H9 (cell line): Measurements from ENCODE around the gene BTBD6. TPM values are rescaled to one million over a fixed set of nuclear protein-coding genes. Genes with fewer than 3 reads are reported as not detected.

Experiments used
- DNase-seq: peaks from one replicate; pipeline ENCODE4 v3.0.0-alpha.2; 2017
- H2AFZ ChIP-seq: one replicate; pipeline ENCODE4 v1.6.1; 2013; ENCODE audit warnings: mild to moderate bottlenecking, low read length, control low read depth, moderate library complexity
- H2AK5ac ChIP-seq: 2 replicates; pipeline ENCODE4 v1.6.1; 2013; ENCODE audit warnings: low read length, control low read depth, mixed read lengths; ENCODE audit not compliant: insufficient read length
- H2BK120ac ChIP-seq: one replicate; pipeline ENCODE4 v1.6.1; 2013; ENCODE audit warnings: low read depth, mild to moderate bottlenecking, low read length, control low read depth, inconsistent platforms; ENCODE audit not compliant: poor library complexity, severe bottlenecking
- H2BK12ac ChIP-seq: 2 replicates; pipeline ENCODE4 v1.6.1; 2013; ENCODE audit warnings: low read length, control low read depth, mixed read lengths, low read depth; ENCODE audit not compliant: insufficient read length
- H2BK15ac ChIP-seq: 2 replicates; pipeline ENCODE4 v1.6.1; 2013; ENCODE audit warnings: low read depth, low read length, control low read depth
- H2BK20ac ChIP-seq: one replicate; pipeline ENCODE4 v1.6.1; 2013; ENCODE audit warnings: low read depth, mild to moderate bottlenecking, low read length, control low read depth, inconsistent platforms; ENCODE audit not compliant: poor library complexity, severe bottlenecking
- H2BK5ac ChIP-seq: 2 replicates; pipeline ENCODE4 v1.6.1; 2013; ENCODE audit warnings: low read length, control low read depth, mixed read lengths; ENCODE audit not compliant: insufficient read length
- H3K14ac ChIP-seq: 2 replicates; pipeline ENCODE4 v1.6.1; 2013; ENCODE audit warnings: low read length, control low read depth; ENCODE audit not compliant: insufficient read depth
- H3K18ac ChIP-seq: 2 replicates; pipeline ENCODE4 v1.6.1; 2013; ENCODE audit warnings: low read depth, mild to moderate bottlenecking, mixed read lengths, low read length, control low read depth; ENCODE audit not compliant: insufficient read length
- H3K23ac ChIP-seq: 2 replicates; pipeline ENCODE4 v1.6.1; 2013; ENCODE audit warnings: low read length, control low read depth, mixed read lengths, low read depth; ENCODE audit not compliant: insufficient read length
- H3K23me2 ChIP-seq: 2 replicates; pipeline ENCODE4 v1.6.1; 2013; ENCODE audit warnings: low read depth, mild to moderate bottlenecking, mixed read lengths, low read length, control low read depth; ENCODE audit not compliant: insufficient read length, poor library complexity, severe bottlenecking
- H3K27ac ChIP-seq: 2 replicates; pipeline ENCODE4 v1.5.1; 2013; ENCODE audit warnings: low read length, control low read depth, mixed read lengths, low read depth; ENCODE audit not compliant: insufficient read length
- H3K27me3 ChIP-seq: 2 replicates; pipeline ENCODE4 v1.6.1; 2013; ENCODE audit warnings: low read length, control low read depth, inconsistent platforms; ENCODE audit not compliant: insufficient read depth
- H3K4ac ChIP-seq: 2 replicates; pipeline ENCODE4 v1.6.1; 2013; ENCODE audit warnings: low read depth, mild to moderate bottlenecking, control low read depth, inconsistent platforms, low read length, moderate library complexity
- H3K4me1 ChIP-seq: 2 replicates; pipeline ENCODE4 v1.6.1; 2013; ENCODE audit warnings: low read length, control low read depth, inconsistent platforms; ENCODE audit not compliant: insufficient read depth
- H3K4me2 ChIP-seq: 2 replicates; pipeline ENCODE4 v1.6.1; 2013; ENCODE audit warnings: low read length, control low read depth, mixed read lengths; ENCODE audit not compliant: insufficient read length, insufficient read depth
- H3K56ac ChIP-seq: 2 replicates; pipeline ENCODE4 v1.6.1; 2013; ENCODE audit warnings: low read depth, mild to moderate bottlenecking, mixed read lengths, low read length, control low read depth; ENCODE audit not compliant: insufficient read length
- H3K79me1 ChIP-seq: 2 replicates; pipeline ENCODE4 v1.6.1; 2013; ENCODE audit warnings: low read depth, mild to moderate bottlenecking, moderate library complexity, low read length, control low read depth, inconsistent platforms; ENCODE audit not compliant: insufficient read depth, poor library complexity, severe bottlenecking
- H3K79me2 ChIP-seq: 2 replicates; pipeline ENCODE4 v1.6.1; 2013; ENCODE audit warnings: low read length, control low read depth, inconsistent platforms; ENCODE audit not compliant: insufficient read depth
- H3K9ac ChIP-seq: 2 replicates; pipeline ENCODE4 v1.6.1; 2013; ENCODE audit warnings: low read length, control low read depth, mixed read lengths; ENCODE audit not compliant: insufficient read length; ENCODE audit errors: extremely low read depth
- H3K9me3 ChIP-seq: one replicate; pipeline ENCODE4 v1.6.1; 2013; ENCODE audit warnings: low read depth, low read length, inconsistent platforms; ENCODE audit not compliant: control insufficient read depth
- H3T11ph ChIP-seq: one replicate; pipeline ENCODE4 v1.6.1; 2013; ENCODE audit warnings: mild to moderate bottlenecking, low read length, control low read depth, inconsistent platforms
- H4K20me1 ChIP-seq: one replicate; pipeline ENCODE4 v1.6.1; 2013; ENCODE audit not compliant: control insufficient read depth, insufficient read length, insufficient read depth
- H4K5ac ChIP-seq: 2 replicates; pipeline ENCODE4 v1.6.1; 2013; ENCODE audit warnings: low read depth, mild to moderate bottlenecking, mixed read lengths, low read length, control low read depth; ENCODE audit not compliant: insufficient read length
- H4K8ac ChIP-seq: replicated peaks from 2 replicates; pipeline ENCODE4 v1.6.1; 2013; ENCODE audit warnings: low read length, control low read depth, mixed read lengths, low read depth; ENCODE audit not compliant: insufficient read length
- H4K91ac ChIP-seq: 2 replicates; pipeline ENCODE4 v1.6.1; 2013; ENCODE audit warnings: low read depth, mild to moderate bottlenecking, moderate library complexity, mixed read lengths, low read length, control low read depth; ENCODE audit not compliant: insufficient read length
- H3K27ac Mint-ChIP-seq, 3 experiments: 2 replicates in 2 of 3; 3 replicates in 1 of 3; pipeline ENCODE4 v1.8.0; 2020 to 2021; ENCODE audit warnings: mixed read lengths in 3 of 3, mild to moderate bottlenecking in 1 of 3, moderate library complexity in 1 of 3
- H3K27me3 Mint-ChIP-seq: 2 replicates; pipeline ENCODE4 v1.8.0; 2021; ENCODE audit warnings: low read depth, mild to moderate bottlenecking, moderate library complexity, mixed read lengths
- H3K36me3 Mint-ChIP-seq, 3 experiments: 2 replicates in 2 of 3; 3 replicates in 1 of 3; pipeline ENCODE4 v1.8.0; 2020 to 2021; ENCODE audit warnings: low read depth in 3 of 3, mixed read lengths in 3 of 3; ENCODE audit not compliant: insufficient read depth in 1 of 3
- H3K4me1 Mint-ChIP-seq, 2 experiments: 2 replicates each; pipeline ENCODE4 v1.8.0; 2020; ENCODE audit warnings: mixed read lengths in 2 of 2
- H3K4me3 Mint-ChIP-seq, 2 experiments: 2 replicates in 1 of 2; 3 replicates in 1 of 2; pipeline ENCODE4 v1.8.0; 2020 to 2021; ENCODE audit warnings: mild to moderate bottlenecking in 2 of 2, mixed read lengths in 2 of 2, moderate library complexity in 1 of 2
- H3K9me3 Mint-ChIP-seq, 2 experiments: 2 replicates in 1 of 2; 3 replicates in 1 of 2; pipeline ENCODE4 v1.8.0; 2020; ENCODE audit warnings: mild to moderate bottlenecking in 2 of 2, mixed read lengths in 2 of 2, moderate library complexity in 1 of 2
- CTCF ChIP-seq: fragments of 200-600 bp; sonication (generic); conservative IDR thresholded peaks from 3 replicates; pipeline ENCODE4 v1.8.0; 2021; ENCODE audit warnings: antibody characterized with exemption, mild to moderate bottlenecking
- WGBS: extraction: QIAGEN DNeasy Blood & Tissue Kit; methylation state at CpG from one replicate; pipeline ENCODE4 v1.1.7; 2013; ENCODE audit warnings: missing lambda C conversion rate, low lambda C conversion rate, mixed read lengths; ENCODE audit not compliant: insufficient read length; ENCODE audit errors: extremely low coverage; 5-methylcytosine and 5-hydroxymethylcytosine counted together
- total RNA-seq: library from RNA; stranded (reverse); gene quantifications from 2 replicates; pipeline ENCODE4 v1.2.1, GENCODE V29; 2021

Gene BTBD6
- total RNA-seq, 1 experiment from 2014 or later, result 23.3 TPM

GRCh38 chr14:105224845-105225570, 23.3 kb upstream of the BTBD6 start:
- Histone ChIP-seq H2BK15ac (no peak overlapping the region), H4K8ac (no peak overlapping the region), H3T11ph (no peak overlapping the region), H4K5ac (no peak overlapping the region), H3K23ac (no peak overlapping the region), H3K23me2 (no peaks in the 10 kb centered on the region), H3K4me1 (no peaks in the 10 kb centered on the region), H2AFZ (no peak overlapping the region), H2BK5ac (no peak overlapping the region), H3K14ac (no peak overlapping the region), H3K4me2 (no peak overlapping the region), H3K56ac (no peak overlapping the region), H3K18ac (no peak overlapping the region), H2BK120ac (no peak overlapping the region), H3K9ac (no peak overlapping the region), H2AK5ac (no peak overlapping the region), H3K4ac (no peak overlapping the region), H3K79me2 (no peaks in the 10 kb centered on the region), H3K27me3 (no peaks in the 10 kb centered on the region), H2BK12ac (no peak overlapping the region), H4K91ac (no peak overlapping the region), H3K9me3 (no peaks in the 10 kb centered on the region), H3K79me1 (no peaks in the 10 kb centered on the region), H2BK20ac (no peak overlapping the region), H3K27ac (no peak overlapping the region), H4K20me1 (no peaks in the 10 kb centered on the region)
- Mint-ChIP-seq H3K4me1 (no peaks in the 10 kb centered on the region), H3K9me3 (peaks cover 0 to 2% of the 10 kb centered on the region in 2 experiments; a peak in 2 of 5 replicates), H3K4me3 (no peak overlapping the region), H3K27me3 (no peaks in the 10 kb centered on the region), H3K36me3 (peaks cover 5 to 31% (median 16%) of the 10 kb centered on the region in 3 experiments; a peak in 5 of 7 replicates), H3K27ac (no peak overlapping the region; a peak in 1 of 7 replicates)
- WGBS, result no CpG with 5 or more reads among the region's 11 CpGs
- DNase-seq, result no peak
- no peak for TF ChIP-seq CTCF
